GM12865 (cell line): Measurements from ENCODE around the gene LRRC30.

Experiments
- DNase-seq: peaks from one replicate; pipeline ENCODE4 v3.0.0; 2010; ENCODE audit warnings: low read depth
- H3K4me3 ChIP-seq: 2 replicates; pipeline ENCODE4 v1.5.1; 2011; ENCODE audit warnings: mild to moderate bottlenecking, low read depth, low read length, control low read depth
- CTCF ChIP-seq: IDR thresholded peaks from 2 replicates; pipeline ENCODE4 v1.5.1; 2011; ENCODE audit warnings: low read length, control low read depth, low read depth, inconsistent platforms; ENCODE audit not compliant: insufficient read depth; ENCODE audit errors: missing control alignments

The LRRC30 gene

GRCh38 chr18:7221424-7222155 is 9.3 kb upstream of the LRRC30 start:
- no peak overlapping the region for H3K4me3 ChIP-seq
- peak; percentile 53 for TF ChIP-seq CTCF
- peak; percentile 47 for DNase-seq

- DNase-seq = no peak
- no peak for TF ChIP-seq CTCF
- no peak overlapping the region for H3K4me3 ChIP-seq
Measured at GRCh38 chr18:7224198-7224597, 6.7 kb upstream of the LRRC30 start.

GRCh38 chr18:7232218-7232617 is 1.3 kb downstream of the LRRC30 start:
- TF ChIP-seq CTCF = no peak
- no peak overlapping the region for H3K4me3 ChIP-seq
- DNase-seq = no peak

DNA sequence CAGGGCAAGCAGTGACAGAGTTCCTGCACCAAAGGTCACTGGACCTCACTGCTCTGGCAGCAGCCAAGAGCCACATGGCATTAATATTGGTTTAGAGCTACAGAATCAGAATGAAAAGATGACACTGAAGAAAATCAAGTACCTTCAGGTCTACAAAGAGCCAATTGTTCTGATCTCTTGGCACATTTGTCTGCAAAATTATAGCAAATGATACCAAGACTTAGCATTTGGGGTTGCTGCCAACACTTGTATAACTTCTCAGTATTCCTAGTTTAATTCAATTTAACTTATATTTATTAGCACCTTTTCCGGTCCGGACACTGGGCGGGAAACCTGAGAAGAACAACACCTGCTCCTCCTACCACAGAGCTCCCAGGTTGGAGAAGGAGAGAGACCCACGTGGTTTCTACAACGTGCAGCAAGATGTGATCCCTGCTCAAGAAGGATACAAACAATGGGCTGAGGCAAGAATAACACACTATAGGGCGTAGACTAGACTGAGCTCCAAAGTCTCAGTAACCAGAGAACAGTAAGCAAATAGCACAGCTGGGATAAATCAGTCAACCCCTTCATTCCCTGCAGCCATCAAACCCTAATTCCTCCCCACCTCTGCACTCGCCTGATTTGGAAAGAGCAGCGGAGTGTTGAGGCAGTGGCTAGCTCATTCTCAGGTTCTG is 2.4 kb downstream of the LRRC30 start:
- no peak for DNase-seq
- no peak overlapping the region for H3K4me3 ChIP-seq
- no peak for TF ChIP-seq CTCF

DNA sequence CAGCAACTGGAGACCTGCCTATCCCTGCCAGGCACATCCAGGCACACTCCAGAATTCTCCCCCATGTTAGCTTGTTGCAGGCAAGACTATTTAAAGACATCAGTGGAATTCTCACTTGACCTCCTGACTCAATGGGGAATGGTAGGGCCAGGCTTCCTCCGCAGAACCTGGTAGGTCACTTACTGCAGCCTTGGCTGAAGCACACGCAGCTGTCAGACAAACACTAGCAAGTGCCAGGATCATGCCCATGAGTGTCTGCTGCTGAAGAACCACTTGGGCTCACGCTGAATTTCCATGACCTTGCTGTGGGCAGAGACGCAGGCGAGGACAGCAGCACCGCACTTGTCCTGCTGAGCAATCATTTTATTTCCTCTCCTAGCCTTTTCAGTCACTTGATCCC is 3.2 kb downstream of the LRRC30 start:
- no peak overlapping the region for H3K4me3 ChIP-seq
- DNase-seq = no peak
- no peak for TF ChIP-seq CTCF

DNA sequence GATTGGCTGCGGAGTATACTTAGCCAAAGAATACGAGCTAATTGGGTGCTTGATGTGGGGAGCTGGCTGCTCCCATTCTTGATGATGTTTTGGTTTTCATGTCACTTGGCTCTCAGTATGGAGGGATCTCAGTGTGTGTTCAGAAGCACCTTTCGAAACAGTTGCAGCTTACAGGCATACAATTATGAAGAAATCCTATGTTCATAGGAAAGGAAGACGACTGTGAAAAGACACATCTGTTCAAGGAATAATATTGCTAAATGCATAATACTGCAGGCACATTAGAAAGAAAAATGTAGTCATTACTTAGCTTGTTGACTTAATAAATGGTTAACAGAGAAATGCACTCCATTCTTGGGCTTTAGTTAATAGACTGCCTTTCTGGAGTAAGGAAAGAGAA is 4.1 kb downstream of the LRRC30 start:
- H3K4me3 ChIP-seq = no peak overlapping the region
- DNase-seq = no peak
- no peak for TF ChIP-seq CTCF
